Natural killer cell treated with Interleukin-12 subunit alpha and Interleukin-12 subunit beta and Interleukin-15 and Interleukin-18, amount 100 ng/mL, for 72 hours (primary cell): ENCODE data around the gene SLC25A44. TPM values are rescaled to one million over a fixed set of nuclear protein-coding genes. Genes with fewer than 3 reads are reported as not detected.

ENCODE experiments used
- total RNA-seq, 2 donors: library from RNA; stranded (reverse); gene quantifications; one replicate each; pipeline ENCODE4 v1.2.3, GENCODE V29; 2022

SLC25A44 gene
- total RNA-seq, 2 donors from 2014 or later = 54.4 to 56.6 TPM

Other genes starting within 250 kb of the SLC25A44 start
- gene ARHGEF2, start 215.6 kb upstream of the SLC25A44 start, total RNA-seq = 100 to 1,000 TPM; 205 to 234 TPM
- gene SSR2, start 173.2 kb upstream of the SLC25A44 start, total RNA-seq = 100 to 1,000 TPM; 240 to 299 TPM
- 10 to 100 TPM; 30.4 to 51.4 TPM for gene UBQLN4, start 140.3 kb upstream of the SLC25A44 start, total RNA-seq
- gene LAMTOR2, start 139.3 kb upstream of the SLC25A44 start, total RNA-seq = 10 to 100 TPM; 34.0 to 35.6 TPM
- not detected for gene RAB25, start 132.9 kb upstream of the SLC25A44 start, total RNA-seq
- gene MEX3A, start 111.6 kb upstream of the SLC25A44 start, total RNA-seq = under 1 TPM; 0.06 to 0.07 TPM
- gene LMNA, start 79.4 kb upstream of the SLC25A44 start, total RNA-seq = 10 to 100 TPM; 21.4 to 67.6 TPM
- gene SEMA4A, start 40.5 kb upstream of the SLC25A44 start, total RNA-seq = 10 to 100 TPM in 1 of 2 donors, 1 to 10 TPM in 1; 3.9 to 16.6 TPM
- 100 to 1,000 TPM in 1 of 2 donors, 10 to 100 TPM in 1; 90.6 to 105 TPM for gene PMF1, start 18.9 kb downstream of the SLC25A44 start, total RNA-seq
- gene BGLAP, start 48.1 kb downstream of the SLC25A44 start, total RNA-seq = 1 to 10 TPM; 1.8 to 2.3 TPM
- 1 to 10 TPM; 5.9 to 9.5 TPM for gene PAQR6, start 54.0 kb downstream of the SLC25A44 start, total RNA-seq
- 100 to 1,000 TPM in 1 of 2 donors, 10 to 100 TPM in 1; 89.3 to 130 TPM for gene SMG5, start 88.7 kb downstream of the SLC25A44 start, total RNA-seq
- gene TMEM79, start 90.2 kb downstream of the SLC25A44 start, total RNA-seq = 10 to 100 TPM in 1 of 2 donors, 1 to 10 TPM in 1; 6.4 to 12.0 TPM
- 10 to 100 TPM; 17.2 to 19.6 TPM for gene GLMP, start 101.6 kb downstream of the SLC25A44 start, total RNA-seq
- not detected for gene VHLL, start 105.2 kb downstream of the SLC25A44 start, total RNA-seq
- 100 to 1,000 TPM; 299 to 338 TPM for gene CCT3, start 144.2 kb downstream of the SLC25A44 start, total RNA-seq
- not detected for gene TSACC, start 144.4 kb downstream of the SLC25A44 start, total RNA-seq
- not detected for gene RHBG, start 175.1 kb downstream of the SLC25A44 start, total RNA-seq